GM23248 (cell line): Measurements from ENCODE around the gene STAC. TPM values are rescaled to one million over a fixed set of nuclear protein-coding genes. Genes with fewer than 3 reads are reported as not detected.
"Not testable (repeated sequence)": the region's sequence is repeated elsewhere in the genome, so short reads cannot be mapped to it uniquely, and the experiment has no call there.

Experiments
- DNase-seq: peaks from one replicate; pipeline ENCODE4 v3.0.0-alpha.2; 2015
- H2AFZ ChIP-seq: fragments of 200-600 bp; sonication (generic); 2 replicates; pipeline ENCODE4 v1.6.1; 2016; ENCODE audit warnings: antibody characterized with exemption
- H3F3A ChIP-seq: fragments of 200-600 bp; sonication (generic); 2 replicates; pipeline ENCODE4 v1.6.1; 2016; ENCODE audit warnings: mild to moderate bottlenecking, antibody characterized with exemption, mixed run types; ENCODE audit not compliant: insufficient read depth
- H3K27ac ChIP-seq: fragments of 200-600 bp; sonication (generic); 2 replicates; pipeline ENCODE4 v1.5.1; 2016; ENCODE audit warnings: mild to moderate bottlenecking
- H3K27me3 ChIP-seq: fragments of 200-600 bp; sonication (generic); replicated peaks from 2 replicates; pipeline ENCODE4 v1.6.1; 2016; ENCODE audit warnings: mild to moderate bottlenecking; ENCODE audit not compliant: insufficient read depth
- H3K36me3 ChIP-seq: fragments of 200-600 bp; sonication (generic); 2 replicates; pipeline ENCODE4 v1.6.1; 2016; ENCODE audit warnings: low read depth, mild to moderate bottlenecking
- H3K4me1 ChIP-seq: fragments of 200-600 bp; sonication (generic); 2 replicates; pipeline ENCODE4 v1.6.1; 2016; ENCODE audit warnings: mild to moderate bottlenecking; ENCODE audit not compliant: insufficient read depth
- H3K4me2 ChIP-seq: fragments of 200-600 bp; sonication (generic); one replicate; pipeline ENCODE4 v1.6.1; 2016; ENCODE audit warnings: mild to moderate bottlenecking; ENCODE audit not compliant: unreplicated experiment
- H3K4me3 ChIP-seq: fragments of 200-600 bp; sonication (generic); 2 replicates; pipeline ENCODE4 v1.5.1; 2016; ENCODE audit warnings: mild to moderate bottlenecking
- H3K79me2 ChIP-seq: fragments of 200-600 bp; sonication (generic); 2 replicates; pipeline ENCODE4 v1.6.1; 2016; ENCODE audit warnings: mild to moderate bottlenecking; ENCODE audit not compliant: insufficient read depth
- H3K9ac ChIP-seq: fragments of 200-600 bp; sonication (generic); 2 replicates; pipeline ENCODE4 v1.6.1; 2016; ENCODE audit warnings: mild to moderate bottlenecking
- H3K9me2 ChIP-seq: fragments of 200-600 bp; sonication (generic); 2 replicates; pipeline ENCODE4 v1.6.1; 2016; ENCODE audit warnings: mixed run types, mild to moderate bottlenecking, moderate library complexity; ENCODE audit not compliant: insufficient read depth
- H3K9me3 ChIP-seq: fragments of 200-600 bp; sonication (generic); one replicate; pipeline ENCODE4 v1.6.1; 2017; ENCODE audit warnings: low read depth
- H4K20me1 ChIP-seq: fragments of 200-600 bp; sonication (generic); 2 replicates; pipeline ENCODE4 v1.6.0; 2016; ENCODE audit not compliant: insufficient read depth
- EZH2 ChIP-seq: fragments of 200-600 bp; sonication (generic); IDR thresholded peaks from 2 replicates; pipeline ENCODE4 v1.6.1; 2018; ENCODE audit warnings: antibody characterized with exemption, mild to moderate bottlenecking; ENCODE audit not compliant: insufficient read depth, poor library complexity, severe bottlenecking
- EZH2phosphoT487 ChIP-seq: fragments of 200-600 bp; sonication (generic); IDR thresholded peaks from 2 replicates; pipeline ENCODE4 v1.6.1; 2018; ENCODE audit warnings: antibody characterized with exemption, moderate library complexity, mild to moderate bottlenecking, low read depth; ENCODE audit not compliant: insufficient read depth
- WGBS, 2 experiments: methylation state at CpG; one replicate each; pipeline ENCODE4 v1.1.6; 2015 to 2017; ENCODE audit warnings: low lambda C conversion rate in 2 of 2, low coverage in 1 of 2; ENCODE audit errors: missing lambda C conversion rate in 2 of 2; 5-methylcytosine and 5-hydroxymethylcytosine counted together
- in situ Hi-C: fragments of 300-500 bp; cut with MboI; formaldehyde crosslinking; loops from 2 replicates; pipeline ENCODE4 v1.15.0; 2020
- polyA plus RNA-seq: library from polyadenylated mRNA; unstranded; fragments of >200 nt; fragmentation: Nextera tagmentation; extraction: Ambion mirVana; gene quantifications from 2 replicates; pipeline ENCODE4 v1.2.1, GENCODE V29; 2016
- total RNA-seq: library from RNA; depleted of rRNA; stranded (reverse); fragments of >200 nt; shearing (Covaris generic); gene quantifications from 2 replicates; pipeline ENCODE4 v1.2.3, GENCODE V29; 2014

STAC gene
- total and polyA plus RNA-seq, 2 experiments from 2014 or later: 10.5 to 16.3 TPM

DNA sequence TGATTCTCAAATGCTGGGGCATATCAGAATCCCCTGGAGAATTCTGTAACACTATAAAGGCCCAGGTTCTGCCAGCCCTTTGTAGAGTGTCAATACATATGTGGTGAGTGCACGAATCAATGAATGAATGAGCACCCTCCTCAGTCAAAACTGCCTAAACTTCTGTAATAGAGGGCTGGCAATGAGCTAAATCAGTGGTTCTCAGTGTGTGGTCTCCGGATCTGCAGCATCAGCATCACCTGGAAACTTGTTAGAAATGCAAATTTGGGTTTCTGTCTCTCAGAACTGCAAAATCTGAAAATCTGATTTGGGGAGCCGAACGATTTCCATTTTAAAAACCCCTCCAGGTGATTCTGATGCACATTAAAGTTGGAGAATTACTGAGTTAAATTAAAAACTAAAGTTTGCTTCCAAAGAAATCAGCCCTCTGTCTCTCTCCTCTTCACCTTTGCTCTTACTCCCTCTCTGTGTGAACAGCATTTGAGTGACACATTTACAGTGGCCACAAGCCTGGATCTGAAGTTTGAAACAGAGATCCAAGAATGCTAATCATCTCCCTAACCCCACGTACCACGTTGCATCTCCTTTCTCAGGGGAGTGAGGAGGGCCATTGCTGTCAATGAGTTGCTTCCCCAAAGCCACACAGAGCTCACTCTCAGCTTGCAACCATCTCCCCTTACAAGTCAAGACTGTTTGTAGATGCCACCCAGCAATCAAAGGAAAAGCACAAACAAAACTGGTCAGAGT lies 109.5 kb downstream of the STAC start:
- Histone ChIP-seq H3K4me1 (peaks cover 12% of the 10 kb centered on the region), H3K27me3 (no peaks in the 10 kb centered on the region), H3K79me2 (no peaks in the 10 kb centered on the region), H3K4me3 (no peak overlapping the region), H3K9me2 (no peaks in the 10 kb centered on the region), H3K36me3 (no peaks in the 10 kb centered on the region), H3K4me2 (no peak overlapping the region), H3K27ac (no peak overlapping the region), H3F3A (0 out of 2 replicates have a peak, but pooled peaks cover 7% of the 10 kb centered on the region), H3K9ac (no peak overlapping the region), H3K9me3 (no peaks in the 10 kb centered on the region), H4K20me1 (no peaks in the 10 kb centered on the region), H2AFZ (no peak overlapping the region)
- no peak for DNase-seq
- 92% methylated on average over 6 of the region's 6 CpGs for WGBS, 2 experiments
- TF ChIP-seq EZH2phosphoT487: no peak
- TF ChIP-seq EZH2: no peak
- in situ Hi-C loops: no loop called here

DNA sequence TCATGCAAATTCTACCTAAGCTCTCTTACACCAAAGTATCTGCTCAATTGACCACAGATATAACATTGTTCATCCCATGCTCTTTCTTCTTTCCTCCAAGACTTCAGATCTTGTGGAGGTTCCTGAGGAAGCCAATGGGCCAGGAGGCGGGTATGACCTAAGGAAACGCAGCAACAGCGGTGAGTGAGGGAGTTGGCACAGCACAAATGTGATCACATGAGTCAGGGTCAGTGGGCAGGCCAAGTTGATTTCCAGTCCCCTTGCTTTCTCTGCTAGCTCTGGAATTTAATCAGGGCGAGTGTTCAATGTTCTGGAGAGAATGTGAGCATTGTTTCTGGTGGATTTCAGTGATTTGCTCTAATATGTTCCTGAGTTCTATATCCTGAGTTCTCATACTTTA lies 112.7 kb downstream of the STAC start:
- H3K4me2 ChIP-seq: no peak overlapping the region
- H3K9ac ChIP-seq: no peak overlapping the region
- H2AFZ ChIP-seq: no peak overlapping the region
- H3K36me3 ChIP-seq: no peaks in the 10 kb centered on the region
- in situ Hi-C loops: no loop called here
- H3K4me3 ChIP-seq: no peak overlapping the region
- no peaks in the 10 kb centered on the region for H4K20me1 ChIP-seq
- no peaks in the 10 kb centered on the region for H3K79me2 ChIP-seq
- H3K27me3 ChIP-seq: no peaks in the 10 kb centered on the region
- peaks cover 43% of the 10 kb centered on the region for H3K4me1 ChIP-seq
- H3K9me3 ChIP-seq: no peaks in the 10 kb centered on the region
- peaks cover 32% of the 10 kb centered on the region for H3F3A ChIP-seq
- no peak for TF ChIP-seq EZH2
- no peak for TF ChIP-seq EZH2phosphoT487
- no peak for DNase-seq
- H3K9me2 ChIP-seq: no peaks in the 10 kb centered on the region
- no peak overlapping the region for H3K27ac ChIP-seq
- WGBS, 2 experiments: 98 to 99% methylated on average over 4 of the region's 4 CpGs

DNA sequence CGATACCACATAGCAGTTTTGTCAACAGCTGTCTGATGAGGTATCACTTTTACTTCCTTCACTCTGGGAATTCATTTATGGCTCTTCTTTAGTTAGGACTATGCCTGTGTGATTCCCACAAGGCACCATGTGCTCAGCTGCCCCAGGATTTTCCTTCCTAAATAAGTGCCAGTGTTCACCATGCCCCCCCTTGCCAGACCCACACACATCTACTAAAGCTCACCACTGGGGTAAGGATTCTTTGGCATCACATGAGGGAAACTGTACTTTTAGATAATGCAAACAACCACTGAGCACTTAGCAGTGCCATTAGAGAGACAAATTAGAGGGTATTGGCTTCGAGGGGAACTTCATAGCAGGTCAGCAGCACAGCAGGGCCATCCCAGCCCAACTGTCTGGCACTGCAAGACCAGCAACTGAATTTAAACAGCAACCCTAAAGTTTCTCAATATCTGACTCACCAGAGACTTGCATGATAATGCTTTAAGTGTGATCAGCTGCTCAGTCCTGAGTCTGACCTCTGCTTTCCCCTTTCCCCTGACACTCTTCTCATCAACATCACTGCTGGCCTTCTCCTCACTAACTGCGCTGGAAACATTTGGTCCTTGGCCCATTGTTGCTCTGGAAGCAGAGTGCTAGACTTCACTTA lies 114.3 kb downstream of the STAC start:
- no peaks in the 10 kb centered on the region for H3K36me3 ChIP-seq
- TF ChIP-seq EZH2 (no peak), EZH2phosphoT487 (no peak)
- H3K27me3 ChIP-seq: no peaks in the 10 kb centered on the region
- peaks cover 32% of the 10 kb centered on the region for H3F3A ChIP-seq
- 28 to 39% methylated on average over 3 of the region's 3 CpGs for WGBS, 2 experiments
- peak overlapping the region; percentile 49 for H3K9ac ChIP-seq
- no peaks in the 10 kb centered on the region for H3K9me2 ChIP-seq
- DNase-seq: peak; percentile 91
- no peak overlapping the region for H3K4me3 ChIP-seq
- H2AFZ ChIP-seq: no peak overlapping the region
- peak overlapping the region; percentile 82 for H3K27ac ChIP-seq
- H3K79me2 ChIP-seq: no peaks in the 10 kb centered on the region
- peaks cover 38% of the 10 kb centered on the region for H3K4me1 ChIP-seq
- H3K9me3 ChIP-seq: no peaks in the 10 kb centered on the region
- no peaks in the 10 kb centered on the region for H4K20me1 ChIP-seq
- in situ Hi-C loops: no loop called here
- H3K4me2 ChIP-seq: peak overlapping the region; percentile 50

DNA sequence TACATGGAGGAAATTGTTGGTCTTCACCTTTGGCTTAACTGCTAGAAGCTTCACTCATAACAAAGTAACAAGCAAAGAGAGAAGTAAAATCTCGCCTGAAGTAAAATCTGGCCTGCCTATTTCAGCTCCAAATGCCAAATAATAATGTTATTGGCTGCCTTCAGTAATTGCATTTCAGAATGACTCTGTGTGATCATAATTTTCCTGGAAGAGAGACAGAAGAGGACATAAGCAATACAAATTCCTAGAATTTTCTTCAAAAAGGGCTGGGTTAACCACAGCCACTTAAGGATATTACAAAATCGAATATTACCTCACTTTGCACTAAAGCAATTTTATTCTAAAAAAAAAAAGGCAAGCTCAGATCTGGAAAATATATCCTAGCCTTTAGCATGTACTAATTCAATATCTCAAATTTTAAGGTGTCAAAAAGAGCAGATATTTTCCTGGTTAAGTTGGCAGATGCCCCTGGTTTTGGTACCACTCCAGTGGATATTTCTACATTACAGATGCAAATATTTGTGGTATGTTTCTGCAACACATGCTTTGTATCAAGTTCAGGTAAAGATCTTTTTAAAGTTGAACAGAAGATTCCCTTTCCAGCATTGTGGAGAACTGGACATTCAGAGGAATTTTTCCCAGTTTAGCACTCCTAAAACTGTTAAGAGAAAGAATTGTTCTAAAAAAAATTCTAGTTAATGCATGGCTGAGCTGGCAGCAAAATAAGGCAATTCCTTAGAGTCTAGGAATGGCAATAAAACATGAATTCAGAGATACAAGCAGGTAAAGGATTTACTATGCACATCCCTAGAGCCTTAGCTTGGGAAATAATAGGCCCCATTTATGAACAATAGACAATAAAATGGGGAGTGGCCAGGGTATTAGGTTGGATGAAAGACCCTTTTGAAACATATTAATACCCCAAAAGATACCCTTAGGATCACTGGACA lies 116.7 kb downstream of the STAC start:
- no peaks in the 10 kb centered on the region for H3K9me3 ChIP-seq
- H3K79me2 ChIP-seq: no peaks in the 10 kb centered on the region
- peak overlapping the region; percentile 35; the same call in 1 of the 2 replicates for H3K4me3 ChIP-seq
- peak; percentile 93 for DNase-seq
- TF ChIP-seq EZH2phosphoT487 (no peak), EZH2 (no peak)
- H3K27ac ChIP-seq: peak overlapping the region; percentile 84
- H4K20me1 ChIP-seq: no peaks in the 10 kb centered on the region
- peak overlapping the region; percentile 77 for H3K4me2 ChIP-seq
- no peaks in the 10 kb centered on the region for H3K9me2 ChIP-seq
- peak overlapping the region; percentile 63 for H3K9ac ChIP-seq
- no peaks in the 10 kb centered on the region for H3K36me3 ChIP-seq
- H2AFZ ChIP-seq: no peak overlapping the region
- peaks cover 38% of the 10 kb centered on the region for H3K4me1 ChIP-seq
- in situ Hi-C loops: no loop called here
- no peaks in the 10 kb centered on the region for H3K27me3 ChIP-seq
- peaks cover 32% of the 10 kb centered on the region for H3F3A ChIP-seq
- WGBS, 2 experiments: 13 to 16% methylated on average over 2 of the region's 2 CpGs

DNA sequence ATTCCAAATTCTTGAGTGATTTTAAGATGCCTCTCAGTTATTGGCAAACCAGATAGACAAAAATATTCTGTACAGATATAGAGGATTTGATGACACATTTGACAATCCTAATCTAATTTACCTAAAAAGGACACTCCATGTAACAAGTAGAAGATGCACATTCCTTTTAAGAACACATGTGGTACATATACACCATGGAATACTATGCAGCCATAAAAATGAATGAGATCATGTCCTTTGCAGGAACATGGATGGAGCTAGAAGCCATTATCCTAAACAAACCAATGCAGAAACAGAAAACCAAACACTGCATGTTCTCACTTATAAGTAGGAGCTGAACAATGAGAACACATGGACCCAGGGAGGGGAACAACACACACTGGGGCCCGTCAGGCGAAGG lies 119.7 kb downstream of the STAC start:
- H3K4me2 ChIP-seq, H3K9ac ChIP-seq, in situ Hi-C loops, H3K27ac ChIP-seq, H3K79me2 ChIP-seq, H3K36me3 ChIP-seq, H3K27me3 ChIP-seq, H3K9me2 ChIP-seq, DNase-seq, H2AFZ ChIP-seq, H3K9me3 ChIP-seq, H4K20me1 ChIP-seq, H3K4me3 ChIP-seq: not testable (repeated sequence)
- Histone ChIP-seq H3K4me1 (peaks cover 29% of the 10 kb centered on the region), H3F3A (peaks cover 23% of the 10 kb centered on the region)
- WGBS, 2 experiments: 84 to 89% methylated on average over 2 of the region's 2 CpGs
